Fibroblast of mammary gland (primary cell): ENCODE measurements around the gene LEUTX.

Experiments used
- DNase-seq: peaks from one replicate; pipeline ENCODE4 v3.0.0-alpha.2; 2010; ENCODE audit warnings: low read depth
- H3K4me3 ChIP-seq: 2 replicates; pipeline ENCODE4 v1.5.1; 2011; ENCODE audit warnings: low read depth, mild to moderate bottlenecking, low read length, moderate library complexity; ENCODE audit not compliant: control insufficient read depth
- CTCF ChIP-seq: conservative IDR thresholded peaks from 2 replicates; pipeline ENCODE4 v1.5.1; 2011; ENCODE audit warnings: low read depth, low read length, inconsistent platforms; ENCODE audit not compliant: control insufficient read depth, insufficient read depth

The LEUTX gene

GRCh38 chr19:39827216-39827615, 48.6 kb downstream of the LEUTX start:
- no peak overlapping the region for H3K4me3 ChIP-seq
- no peak for DNase-seq
- TF ChIP-seq CTCF: no peak

GRCh38 chr19:39828015-39828653, 49.5 kb downstream of the LEUTX start:
- no peak for DNase-seq
- H3K4me3 ChIP-seq: no peak overlapping the region
- TF ChIP-seq CTCF: no peak

GRCh38 chr19:39828654-39829032, 50.0 kb downstream of the LEUTX start:
- no peak for DNase-seq
- no peak overlapping the region for H3K4me3 ChIP-seq
- no peak for TF ChIP-seq CTCF

- TF ChIP-seq CTCF: no peak
- no peak for DNase-seq
- no peak overlapping the region for H3K4me3 ChIP-seq
Observed at GRCh38 chr19:39829702-39830275, 51.1 kb downstream of the LEUTX start.

GRCh38 chr19:39830406-39830805, 51.8 kb downstream of the LEUTX start:
- H3K4me3 ChIP-seq: no peak overlapping the region
- no peak for DNase-seq
- TF ChIP-seq CTCF: no peak

GRCh38 chr19:39830847-39831246, 52.2 kb downstream of the LEUTX start:
- H3K4me3 ChIP-seq: no peak overlapping the region
- no peak for TF ChIP-seq CTCF
- no peak for DNase-seq
